Fibroblast of skin of abdomen (primary cell): ENCODE results near the gene AFF4.
A peak's percentile ranks its signal among the peaks of the same experiment; 100 is the strongest.
"Not testable (repeated sequence)": the region's sequence is repeated elsewhere in the genome, so short reads cannot be mapped to it uniquely, and the experiment has no call there.

Experiments
- DNase-seq: peaks from one replicate; pipeline ENCODE4 v3.0.0-alpha.2; 2013

Gene AFF4

DNA sequence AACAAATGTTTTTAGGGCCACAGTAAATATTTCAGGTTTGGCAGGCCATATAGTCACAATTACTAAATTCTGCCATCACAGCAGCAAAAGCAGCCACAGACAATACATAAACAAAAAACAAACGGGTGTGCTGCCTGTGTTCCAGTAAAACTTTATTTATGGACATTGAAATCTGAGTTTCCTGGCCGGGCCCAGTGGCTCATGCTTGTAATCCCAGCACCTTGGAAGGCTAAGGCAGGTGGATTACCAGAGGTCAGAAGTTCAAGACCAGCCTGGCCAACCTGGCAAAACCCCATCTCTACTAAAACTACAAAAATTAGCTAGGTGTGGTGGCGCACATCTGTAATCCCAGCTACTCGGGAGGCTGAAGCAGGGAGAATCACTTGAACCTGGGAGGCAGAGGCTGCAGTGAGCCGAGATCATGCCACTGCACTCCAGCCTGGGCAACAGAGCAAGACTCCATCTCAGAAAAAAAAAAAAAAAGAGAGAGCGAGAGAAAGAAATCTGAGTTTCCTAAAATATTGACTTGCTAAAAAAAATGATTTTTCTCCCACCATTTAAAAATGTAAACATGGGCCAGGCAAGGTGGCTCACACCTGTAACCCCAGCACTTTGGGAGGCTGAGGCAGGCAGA lies 7.2 kb downstream of the AFF4 start:
- not testable (repeated sequence) for DNase-seq

DNA sequence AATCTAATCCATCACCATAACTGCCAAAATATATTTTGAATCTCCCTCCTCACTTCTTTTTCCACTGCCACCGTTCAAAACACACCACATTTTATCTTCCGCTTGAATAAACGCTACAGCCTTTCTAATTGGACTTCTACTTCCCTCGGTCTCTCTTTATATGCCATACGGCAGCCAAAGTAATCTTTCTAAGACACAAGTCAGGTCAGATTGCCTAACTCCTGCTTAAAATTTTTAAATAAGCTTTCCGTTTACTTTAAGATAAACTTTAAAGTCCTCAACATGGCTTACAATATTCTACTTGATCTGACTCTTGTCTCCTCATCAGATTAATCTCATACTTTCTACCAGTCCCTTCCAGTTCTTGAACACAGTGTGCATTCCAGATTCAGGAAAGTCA lies 9.7 kb downstream of the AFF4 start:
- DNase-seq = no peak

DNA sequence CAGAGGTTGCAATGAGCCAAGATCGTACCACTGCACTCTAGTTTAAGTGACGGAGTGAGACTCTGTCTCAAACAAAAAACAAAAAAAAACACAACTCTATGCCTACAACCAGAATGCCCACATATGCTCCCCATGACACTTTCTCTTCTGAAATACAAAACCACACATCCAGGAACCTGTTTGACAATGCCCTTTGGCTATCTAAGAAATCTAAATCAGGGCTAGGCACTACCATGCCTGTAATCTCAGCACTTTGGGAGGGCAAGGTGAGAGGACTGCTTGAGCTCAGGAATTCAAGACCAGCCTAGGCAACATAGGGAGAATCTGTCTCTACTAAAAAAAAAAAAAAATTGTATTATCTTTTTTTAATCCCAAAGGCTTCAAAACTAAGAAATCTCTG lies 10.6 kb downstream of the AFF4 start:
- no peak for DNase-seq

DNA sequence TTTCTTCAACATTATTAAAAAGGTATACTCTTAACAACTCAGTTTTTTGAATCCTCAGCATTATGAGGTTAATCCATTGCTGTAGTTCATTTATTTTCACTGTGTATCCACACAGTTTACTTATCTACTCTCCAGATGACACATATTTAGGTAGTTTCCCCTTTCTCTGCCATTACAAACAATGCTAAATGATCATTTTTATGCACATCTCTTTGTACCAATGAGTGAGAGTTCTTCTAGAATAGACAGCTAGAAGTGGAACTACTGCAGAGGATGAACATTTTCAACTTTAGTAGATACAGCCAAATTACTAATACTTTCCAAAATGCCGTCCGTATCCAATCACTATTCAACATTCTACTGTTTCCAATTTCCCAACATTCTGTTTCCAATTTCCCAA lies 11.5 kb downstream of the AFF4 start:
- DNase-seq = no peak

DNA sequence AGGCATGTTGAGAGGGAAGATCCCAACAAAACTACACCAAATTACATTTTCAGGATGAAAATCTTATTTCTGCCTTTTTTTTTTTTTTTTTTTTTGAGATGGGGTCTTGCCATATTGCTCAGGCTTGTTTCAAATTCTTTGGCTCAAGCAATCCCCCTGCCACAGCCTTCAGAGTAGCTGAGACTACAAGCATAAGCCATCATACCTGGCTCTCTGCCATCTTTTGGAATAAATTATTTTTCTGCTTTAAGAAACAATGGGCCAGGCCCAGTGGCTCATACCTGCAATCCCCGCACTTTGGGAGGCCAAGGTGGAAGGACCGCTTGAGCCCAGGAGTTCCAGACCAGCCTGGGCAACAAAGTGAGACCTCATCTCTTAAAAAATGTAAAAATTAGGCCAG lies 14.3 kb downstream of the AFF4 start:
- DNase-seq = no peak

DNA sequence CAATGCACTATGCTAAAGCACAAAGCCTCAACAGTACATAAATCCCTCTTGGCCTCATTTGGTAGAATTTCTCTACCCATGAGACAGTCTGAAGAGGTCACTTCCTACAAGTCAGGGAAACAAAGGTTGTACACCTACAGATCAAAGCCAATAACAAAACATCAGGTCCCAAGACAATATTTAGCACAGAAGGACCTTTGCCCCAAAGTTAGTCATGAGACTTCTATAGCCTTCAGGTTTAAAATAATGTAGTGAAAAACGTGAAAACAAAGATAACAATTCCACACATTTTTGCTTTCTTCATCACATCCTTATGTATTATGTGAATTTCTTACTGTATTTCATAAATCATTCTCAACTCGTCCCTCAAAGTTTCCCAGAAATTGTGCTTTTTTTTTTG lies 15.8 kb downstream of the AFF4 start:
- peak; percentile 79 for DNase-seq

DNA sequence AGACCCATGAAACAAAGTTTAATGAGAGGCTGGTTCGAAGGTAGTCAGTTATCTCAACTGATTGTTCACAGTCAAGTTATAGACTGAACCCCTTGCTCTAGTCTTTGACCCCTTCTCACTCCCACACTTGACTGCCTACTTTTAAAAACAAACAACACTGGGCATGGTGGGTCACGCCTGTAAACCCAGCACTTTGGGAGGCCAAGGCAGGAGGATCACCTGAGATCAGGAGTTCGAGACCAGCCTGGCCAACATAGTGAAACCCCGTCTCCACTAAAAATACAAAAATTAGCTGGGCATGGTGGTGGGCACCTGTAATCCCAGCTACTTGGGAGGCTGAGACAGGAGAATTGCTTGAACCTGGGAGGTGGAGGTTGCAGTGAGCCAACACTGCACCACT lies 18.1 kb downstream of the AFF4 start:
- DNase-seq = not testable (repeated sequence)

DNA sequence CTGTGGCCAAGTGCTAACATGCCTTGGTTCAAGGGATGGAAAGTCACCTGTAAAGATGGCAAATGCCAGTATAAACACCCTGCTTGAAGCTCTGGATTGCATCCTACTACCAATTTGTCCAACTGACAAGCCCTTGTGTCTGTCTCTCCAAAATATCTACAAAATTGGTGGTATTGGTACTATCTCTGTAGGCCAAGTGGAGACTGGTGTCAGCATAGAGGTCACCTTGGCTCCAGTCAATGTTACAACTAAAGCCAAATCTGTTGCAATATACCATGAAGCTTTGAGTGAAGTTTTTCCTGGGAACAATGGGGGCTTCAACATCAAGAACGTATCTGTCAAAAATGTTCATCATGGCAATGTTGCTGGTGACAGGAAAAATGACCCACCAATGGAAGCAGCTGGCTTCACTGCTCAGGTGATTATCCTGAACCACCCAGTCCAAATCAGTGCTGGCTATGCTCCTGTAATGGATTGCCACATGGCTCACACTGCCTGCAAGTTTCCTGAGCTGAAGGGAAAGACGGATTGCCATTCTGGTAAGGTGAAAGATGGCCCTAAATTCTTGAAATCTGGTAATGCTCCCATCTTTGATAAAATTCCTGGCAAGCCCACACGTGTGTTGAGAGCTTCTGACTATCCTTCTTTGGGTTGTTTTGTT lies 19.9 kb downstream of the AFF4 start:
- no peak for DNase-seq

DNA sequence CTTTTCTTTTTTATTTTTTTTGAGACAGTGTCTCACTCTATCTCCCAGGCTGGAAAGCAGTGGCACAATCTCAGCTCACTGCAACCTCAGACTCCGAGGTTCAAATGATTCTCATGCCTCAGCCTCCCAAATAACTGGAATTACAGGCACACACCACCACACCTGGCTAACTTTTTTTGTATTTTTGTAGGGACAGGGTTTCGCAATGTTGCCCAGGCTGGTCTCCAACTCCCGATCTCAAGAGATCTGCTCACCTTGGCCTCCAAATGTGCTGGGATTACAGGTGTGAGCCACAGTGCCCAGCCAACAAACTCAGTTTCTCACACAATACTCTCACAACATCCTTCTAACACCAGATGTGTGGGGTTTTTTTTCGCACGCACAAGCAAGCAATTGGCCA lies 22.1 kb downstream of the AFF4 start:
- no peak for DNase-seq

DNA sequence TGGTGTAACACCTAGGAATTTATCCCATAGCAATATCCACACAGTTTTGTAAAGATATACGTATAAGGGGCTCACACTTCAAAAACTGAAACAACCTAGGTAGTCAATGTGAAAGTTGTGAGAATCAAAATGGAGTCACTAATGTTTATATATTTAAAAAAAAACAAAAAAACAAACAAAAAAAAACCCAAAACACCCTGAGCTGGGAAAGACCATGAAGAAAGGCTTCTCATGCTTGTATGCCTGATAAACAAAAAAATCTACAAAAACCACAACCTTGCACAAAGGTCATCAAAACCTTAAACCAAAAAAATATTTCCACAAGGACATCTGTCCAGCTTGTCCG lies 35.4 kb downstream of the AFF4 start:
- DNase-seq = no peak

DNA sequence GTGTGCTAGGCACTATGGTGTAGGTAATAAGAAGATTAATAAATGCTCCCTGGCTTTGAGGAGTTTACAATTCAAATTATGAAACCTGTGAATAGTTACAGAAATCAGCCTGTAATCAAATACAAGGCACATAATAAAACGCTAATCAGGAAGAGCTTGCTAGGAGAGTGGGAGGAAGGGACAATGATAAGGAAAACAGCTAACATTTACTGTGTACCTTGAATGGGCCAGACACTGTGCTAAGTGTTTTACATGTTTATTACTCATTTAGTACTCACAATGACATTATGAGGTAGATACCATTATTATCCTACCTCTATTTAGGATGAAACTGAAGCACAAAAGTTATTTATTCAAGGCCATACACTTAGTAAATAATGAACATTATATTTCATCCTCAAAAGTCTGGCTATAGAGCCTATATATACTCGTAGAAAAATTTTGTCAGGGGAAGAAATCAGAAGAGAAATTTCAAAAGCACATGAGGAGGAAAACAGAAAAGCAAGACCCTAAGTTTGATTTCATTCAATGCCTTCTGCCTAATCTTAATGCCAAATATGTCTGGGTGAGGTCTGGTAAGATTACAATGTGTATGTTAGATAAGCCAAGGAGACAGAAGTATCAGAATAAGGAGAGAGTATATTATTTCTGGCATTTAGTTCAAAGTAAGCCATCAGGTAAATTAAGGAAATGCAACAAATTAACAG lies 35.9 kb downstream of the AFF4 start:
- no peak for DNase-seq

DNA sequence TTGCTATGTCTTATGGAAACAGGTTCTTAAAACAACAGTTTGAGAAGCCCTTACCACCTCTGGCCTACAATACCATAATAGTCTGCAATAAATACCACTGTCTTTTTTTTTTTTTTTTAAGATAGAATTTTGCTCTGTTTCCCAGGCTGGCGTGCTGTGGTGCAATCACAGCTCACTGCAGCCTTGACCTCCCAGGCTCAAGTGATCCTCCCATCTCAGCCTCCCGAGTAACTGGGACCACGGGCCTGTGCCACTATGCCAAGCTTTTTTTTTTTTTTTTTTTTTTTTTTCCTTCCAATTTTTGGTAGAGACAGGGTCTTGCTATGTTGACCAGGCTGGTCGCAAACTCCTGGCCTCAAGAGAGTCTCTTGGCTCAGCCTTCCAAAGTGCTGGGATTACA lies 37.0 kb downstream of the AFF4 start:
- DNase-seq = no peak

DNA sequence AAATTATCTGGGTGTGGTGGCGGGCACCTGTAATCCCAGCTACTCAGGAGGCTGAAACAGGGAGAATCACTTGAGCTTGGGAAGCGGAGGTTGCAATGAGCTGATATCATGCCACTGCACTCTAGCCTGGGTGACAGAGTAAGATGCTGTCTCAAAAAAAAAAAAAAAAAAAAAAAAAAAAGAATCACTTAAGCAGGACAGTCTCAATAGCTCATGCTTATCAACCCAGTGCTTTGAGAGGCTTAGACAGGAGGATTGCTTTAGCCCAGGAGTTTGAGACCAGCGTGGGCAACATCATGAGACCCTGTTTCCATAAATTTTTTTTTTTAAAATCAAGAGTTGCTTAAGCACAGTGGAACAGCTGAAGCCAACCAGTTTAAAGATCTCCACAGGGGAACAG lies 47.3 kb downstream of the AFF4 start:
- DNase-seq = no peak

DNA sequence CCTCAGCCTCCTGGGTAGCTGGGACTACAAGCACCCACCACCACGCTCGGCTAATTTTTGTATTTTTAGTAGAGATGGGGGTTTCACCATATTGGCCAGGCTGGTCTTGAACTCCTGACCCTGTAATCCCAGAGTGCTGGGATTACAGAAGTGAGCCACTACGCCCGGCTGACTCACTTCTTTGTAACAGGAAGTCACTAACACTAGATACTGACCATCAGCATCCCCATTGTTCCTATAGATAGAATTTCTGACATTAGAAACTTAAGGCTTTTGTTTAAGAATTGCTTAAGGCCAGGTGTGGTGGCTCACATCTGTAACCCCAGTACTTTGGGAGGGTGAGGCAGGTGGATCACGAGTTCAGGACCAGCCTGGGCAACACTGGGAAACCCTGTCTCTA lies 47.8 kb downstream of the AFF4 start:
- no peak for DNase-seq

DNA sequence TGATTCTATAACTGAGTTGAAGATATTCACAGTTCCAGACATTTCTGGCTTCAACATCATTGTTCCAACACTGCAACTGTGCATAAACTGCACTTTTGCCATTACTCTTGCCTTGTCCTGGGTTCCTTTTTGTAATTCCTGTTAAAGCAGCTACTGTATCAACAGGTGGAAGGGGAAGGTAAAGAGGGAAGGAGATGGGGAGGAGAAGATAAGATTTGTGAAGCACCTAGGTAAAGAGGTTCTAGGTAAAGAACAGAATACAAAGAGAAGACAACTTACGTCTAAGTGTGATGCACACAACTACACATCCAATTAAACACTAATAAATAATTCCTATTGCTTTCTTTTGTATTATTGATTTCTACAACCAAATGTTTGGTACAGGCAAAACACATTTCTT lies 53.7 kb downstream of the AFF4 start:
- DNase-seq = no peak

DNA sequence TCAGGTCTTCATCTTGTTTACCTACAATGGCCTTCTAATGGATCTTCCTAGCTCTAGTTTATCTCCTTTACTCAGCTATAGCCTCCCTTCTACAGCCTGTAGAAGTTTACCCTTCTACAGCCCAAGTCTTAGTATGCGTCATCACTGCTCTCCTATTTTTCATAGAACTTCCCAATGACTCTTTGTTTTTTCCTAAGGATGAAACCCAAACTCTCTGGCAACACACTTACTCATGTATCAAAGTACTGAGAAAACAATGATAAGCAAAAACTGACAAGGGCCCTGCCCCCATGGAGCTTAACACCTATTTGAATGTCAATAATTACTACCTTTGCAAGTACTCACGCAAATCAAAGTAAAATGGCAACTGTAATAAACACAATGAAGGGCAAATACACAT lies 56.3 kb downstream of the AFF4 start:
- no peak for DNase-seq

DNA sequence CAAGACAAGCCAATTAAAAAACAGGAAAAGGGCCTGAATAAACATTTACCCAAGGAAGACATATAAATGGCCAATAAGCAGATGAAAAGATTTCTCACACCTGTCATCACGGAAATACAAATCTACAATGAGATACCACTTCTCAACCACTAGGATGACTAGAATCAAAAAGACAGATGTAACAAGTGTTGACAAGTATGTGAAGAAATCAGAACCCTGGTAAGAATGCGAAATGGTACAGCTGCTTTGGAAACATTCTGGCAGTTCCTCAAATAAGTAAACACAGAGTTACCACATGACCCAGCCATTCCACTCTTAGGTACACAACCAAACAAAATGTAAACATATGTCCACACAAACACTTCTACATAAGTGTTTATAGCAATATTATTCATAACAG lies 57.5 kb downstream of the AFF4 start:
- no peak for DNase-seq

DNA sequence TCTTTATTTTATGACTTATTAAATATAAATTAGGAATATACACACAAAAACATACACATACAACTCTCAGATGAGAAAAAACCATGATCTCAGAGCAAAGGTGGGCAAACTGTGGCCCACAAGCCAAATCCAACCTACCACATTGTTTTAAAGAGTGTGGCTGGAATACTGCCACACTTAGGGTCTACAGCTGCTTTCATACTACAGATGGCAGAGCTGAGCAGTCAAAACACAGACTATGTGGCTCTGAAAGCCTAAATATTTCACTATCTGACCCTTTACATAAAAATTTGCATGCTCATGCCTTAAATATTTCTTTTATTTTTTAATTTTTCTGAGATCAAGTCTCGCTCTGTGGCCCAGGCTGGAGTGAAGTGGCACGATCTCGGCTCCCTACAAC lies 61.7 kb downstream of the AFF4 start:
- DNase-seq = peak; percentile 8

DNA sequence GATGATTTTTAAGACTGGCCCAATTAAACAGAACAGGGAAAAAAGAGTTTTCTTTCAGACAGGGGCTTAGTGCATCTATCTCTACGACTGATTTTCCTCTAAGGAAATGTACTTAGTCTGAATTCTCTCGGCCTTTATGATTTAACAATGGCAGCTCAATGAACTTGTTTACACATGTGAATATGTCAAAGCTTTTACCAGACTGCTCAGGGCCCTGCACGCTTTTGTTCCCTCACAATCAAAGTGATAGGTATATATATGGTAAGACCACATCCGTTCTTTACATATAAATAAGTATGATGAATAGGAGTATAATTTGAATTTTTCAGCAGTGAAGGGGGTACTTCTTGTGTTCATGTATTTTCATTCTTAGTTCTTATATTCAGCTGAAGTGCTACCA lies 62.4 kb downstream of the AFF4 start:
- DNase-seq = no peak

DNA sequence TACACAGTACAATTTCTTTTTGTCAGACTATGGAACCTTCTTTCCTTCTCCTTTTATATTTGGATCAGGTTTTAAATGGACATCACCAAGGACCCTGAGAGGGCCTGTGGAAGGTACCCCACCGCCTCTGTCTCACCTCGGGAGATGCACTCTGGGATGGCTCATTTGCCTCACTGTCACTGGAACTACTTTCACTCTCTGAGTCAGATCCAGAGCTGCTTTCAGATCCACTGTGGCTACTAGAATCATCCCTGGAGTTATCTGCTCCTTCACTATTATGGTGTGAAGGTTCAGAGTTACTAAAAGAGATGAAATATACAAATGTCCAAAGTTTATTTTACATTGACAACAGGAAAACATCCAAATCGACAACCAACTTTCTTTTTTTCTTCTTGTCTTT lies 65.3 kb downstream of the AFF4 start:
- DNase-seq = no peak

DNA sequence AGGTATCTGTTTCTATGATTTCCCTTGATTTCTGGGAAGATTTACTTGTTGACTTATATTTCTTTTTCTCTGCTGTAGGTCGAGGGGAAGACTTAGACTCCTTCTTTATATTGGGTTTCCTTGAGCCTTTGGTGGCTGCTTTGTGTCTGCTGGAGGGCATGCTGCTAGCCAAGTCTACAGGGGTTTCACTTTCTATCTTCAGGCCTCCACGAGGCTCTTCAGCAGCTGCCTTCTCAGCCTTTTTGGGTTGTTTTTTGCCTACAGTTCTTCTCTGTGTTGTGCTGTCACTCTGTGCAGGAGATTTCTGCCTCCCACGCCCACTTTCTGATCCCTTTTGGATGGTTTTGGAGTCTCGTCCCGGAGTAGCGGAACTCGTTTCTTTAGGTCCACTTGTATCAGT lies 66.7 kb downstream of the AFF4 start:
- no peak for DNase-seq

DNA sequence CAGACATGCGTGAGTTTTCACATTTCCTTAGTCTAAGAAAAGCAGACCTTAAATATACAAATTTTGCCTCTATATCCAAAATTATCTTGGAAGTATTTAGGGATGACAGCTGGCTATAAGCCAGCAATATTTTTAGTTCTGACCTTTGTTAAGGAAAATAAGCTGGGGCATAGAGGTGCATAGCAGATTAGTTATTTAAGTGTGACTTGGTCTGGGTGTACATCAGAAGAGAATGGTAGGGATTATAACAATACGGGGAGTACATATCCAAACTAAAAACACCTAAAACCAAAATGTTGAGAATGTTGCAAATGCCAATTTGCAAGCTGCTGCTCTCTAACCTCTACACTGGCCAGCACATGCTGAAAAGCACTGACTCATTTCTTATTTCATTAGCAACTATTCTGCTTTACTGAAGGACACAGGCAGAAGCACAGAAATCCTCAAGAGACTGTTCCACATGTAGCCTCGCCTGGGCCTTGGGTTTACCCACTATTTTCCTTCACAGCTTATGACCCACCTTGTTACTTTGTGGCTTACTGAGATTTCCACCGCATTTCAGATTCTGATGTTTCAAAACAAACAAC lies 67.6 kb downstream of the AFF4 start:
- no peak for DNase-seq

DNA sequence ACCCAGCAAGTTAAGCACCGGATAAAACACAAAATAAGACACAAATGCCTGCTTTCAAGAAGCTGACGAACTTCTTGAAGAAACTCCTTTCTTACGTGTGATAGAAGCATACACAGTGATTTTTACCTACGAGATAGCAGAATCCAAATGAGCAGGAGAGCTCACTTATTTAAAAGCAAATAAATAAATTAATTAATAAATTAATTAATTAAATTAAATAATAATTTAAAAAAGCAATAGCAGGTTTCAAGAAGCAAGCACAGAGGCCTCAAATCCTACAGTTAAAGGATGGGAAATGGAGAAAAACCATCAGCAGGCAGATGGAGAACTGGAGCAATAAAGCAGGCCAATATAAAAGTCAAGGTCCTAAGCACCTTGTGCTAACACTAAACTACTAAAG lies 72.6 kb downstream of the AFF4 start:
- DNase-seq = no peak

DNA sequence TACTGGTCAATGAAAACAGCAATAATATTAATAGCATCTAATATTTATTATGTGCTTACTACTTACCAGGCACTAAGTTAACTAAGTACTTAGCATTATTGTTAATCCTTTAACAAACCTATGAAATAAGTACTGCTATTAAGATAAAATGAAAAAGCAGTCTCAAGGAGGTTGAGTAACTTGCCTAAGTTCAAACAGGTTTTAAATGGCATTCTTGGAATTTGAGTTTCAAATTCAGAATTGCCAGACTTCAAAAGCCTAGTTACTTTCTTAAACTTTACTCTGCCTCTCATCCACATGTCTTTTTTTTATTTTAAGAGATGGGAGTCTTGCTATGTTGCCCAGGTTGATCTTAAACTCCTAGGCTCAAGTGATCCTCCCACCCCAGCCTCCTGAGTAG lies 73.9 kb downstream of the AFF4 start:
- DNase-seq = no peak
